ENCODE results near the gene GTF2IRD1. TPM values are rescaled to one million over a fixed set of nuclear protein-coding genes. Genes with fewer than 3 reads are reported as not detected.
A peak's percentile ranks its signal among the peaks of the same experiment; 100 is the strongest.
"Not testable (repeated sequence)": the region's sequence is repeated elsewhere in the genome, so short reads cannot be mapped to it uniquely, and the experiment has no call there.

Gene GTF2IRD1
- total RNA-seq, 4 donors from 2014 or later = 3.9 to 18.1 (median 11.0) TPM

- TF ChIP-seq CTCF (IDR thresholded peaks at IDR 0.05) = no peak
- ATAC-seq (ENCODE audit: low FRiP score) (no peak), DNase-seq (ENCODE audit: low spot score) (no peak)
Measured at GRCh38 chr7:74409571-74409970, 44.1 kb upstream of the GTF2IRD1 start.

GRCh38 chr7:74410772-74411171 lies 42.9 kb upstream of the GTF2IRD1 start:
- ATAC-seq (ENCODE audit: low FRiP score) (no peak), DNase-seq (ENCODE audit: low spot score) (no peak)
- TF ChIP-seq CTCF (IDR thresholded peaks at IDR 0.05) = no peak

- DNase-seq (ENCODE audit: low spot score); ATAC-seq (ENCODE audit: low FRiP score): not testable (repeated sequence)
Measured at GRCh38 chr7:74411571-74411970, 42.1 kb upstream of the GTF2IRD1 start.

GRCh38 chr7:74412056-74412455 lies 41.6 kb upstream of the GTF2IRD1 start:
- no peak for TF ChIP-seq CTCF (IDR thresholded peaks at IDR 0.05)
- no peak for DNase-seq (ENCODE audit: low spot score)
- ATAC-seq (ENCODE audit: low FRiP score) = no peak

GRCh38 chr7:74412603-74413002 lies 41.1 kb upstream of the GTF2IRD1 start:
- ATAC-seq (ENCODE audit: low FRiP score) = no peak
- no peak for TF ChIP-seq CTCF (IDR thresholded peaks at IDR 0.05)
- DNase-seq (ENCODE audit: low spot score) = no peak

- DNase-seq (ENCODE audit: low spot score) = not testable (repeated sequence)
Measured at GRCh38 chr7:74414595-74415333, 38.9 kb upstream of the GTF2IRD1 start.

GRCh38 chr7:74417419-74417971 lies 36.2 kb upstream of the GTF2IRD1 start:
- peak in 2 of 3 donors; percentile 5 to 89 for TF ChIP-seq CTCF (IDR thresholded peaks at IDR 0.05)
- DNase-seq (ENCODE audit: low spot score) = peak; percentile 29
- ATAC-seq (ENCODE audit: low FRiP score) = peak; percentile 76

More at GRCh38 chr7:74414595-74415333, 38.9 kb upstream of the GTF2IRD1 start:
- not testable (repeated sequence) for ATAC-seq (ENCODE audit: low FRiP score)

GRCh38 chr7:74418076-74418475 lies 35.6 kb upstream of the GTF2IRD1 start:
- ATAC-seq (ENCODE audit: low FRiP score) (no peak), DNase-seq (ENCODE audit: low spot score) (no peak)
- no peak for TF ChIP-seq CTCF (IDR thresholded peaks at IDR 0.05)
